HepG2 (cell line): ENCODE data around the gene ATG2A. TPM values are rescaled to one million over a fixed set of nuclear protein-coding genes. Genes with fewer than 3 reads are reported as not detected.

ENCODE experiments used
- BCL6 ChIP-seq: IDR thresholded peaks from 2 replicates; pipeline ENCODE4 v1.6.1; 2016; ENCODE audit warnings: missing genetic modification reagents, missing compliant biosample characterization
- ELF3 ChIP-seq: IDR thresholded peaks from 2 replicates; pipeline ENCODE4 v1.6.1; 2016; ENCODE audit warnings: missing genetic modification reagents, missing compliant biosample characterization
- ERF ChIP-seq: IDR thresholded peaks from 2 replicates; pipeline ENCODE4 v1.6.1; 2018; ENCODE audit warnings: missing biosample characterization, missing genetic modification reagents
- KDM2A ChIP-seq: sonication (generic); formaldehyde crosslinking; IDR thresholded peaks from 2 replicates; pipeline ENCODE4 v1.4.0; 2020; ENCODE audit warnings: low read depth, missing genetic modification reagents, borderline replicate concordance
- MXD4 ChIP-seq: IDR thresholded peaks from 2 replicates; pipeline ENCODE4 v1.6.1; 2016; ENCODE audit warnings: mild to moderate bottlenecking, missing biosample characterization, missing genetic modification reagents
- NCOA1 ChIP-seq: sonication (generic); formaldehyde crosslinking; IDR thresholded peaks from 2 replicates; pipeline ENCODE4 v1.9.0; 2021; ENCODE audit warnings: missing genetic modification reagents
- PHF21A ChIP-seq: sonication (generic); formaldehyde crosslinking; IDR thresholded peaks from 2 replicates; pipeline ENCODE4 v1.5.0; 2020; ENCODE audit warnings: mild to moderate bottlenecking, missing genetic modification reagents
- TFDP1 ChIP-seq: IDR thresholded peaks from 2 replicates; pipeline ENCODE4 v1.6.1; 2016; ENCODE audit warnings: missing compliant biosample characterization, missing genetic modification reagents, borderline replicate concordance
- UBTF ChIP-seq: sonication (generic); formaldehyde crosslinking; IDR thresholded peaks from 2 replicates; pipeline ENCODE4 v1.4.0; 2020; ENCODE audit warnings: mild to moderate bottlenecking, missing genetic modification reagents
- XRCC5 ChIP-seq: fragments of 200-400 bp; formaldehyde crosslinking; optimal IDR thresholded peaks from 2 replicates; pipeline ENCODE3; 2017; ENCODE audit warnings: mild to moderate bottlenecking, low read length
- ZFP36L2 ChIP-seq: sonication (generic); formaldehyde crosslinking; IDR thresholded peaks from 2 replicates; pipeline ENCODE4 v1.4.0; 2020; ENCODE audit warnings: missing genetic modification reagents
- ZIK1 ChIP-seq: sonication (generic); formaldehyde crosslinking; IDR thresholded peaks from 2 replicates; pipeline ENCODE4 v1.5.0; 2020; ENCODE audit warnings: mild to moderate bottlenecking, low read depth, missing genetic modification reagents, borderline replicate concordance
- ZMYM3 ChIP-seq: sonication (generic); formaldehyde crosslinking; IDR thresholded peaks from 2 replicates; pipeline ENCODE4 v1.5.1; 2020; ENCODE audit warnings: mild to moderate bottlenecking, missing genetic modification reagents
- ZNF343 ChIP-seq: sonication (generic); formaldehyde crosslinking; IDR thresholded peaks from 2 replicates; pipeline ENCODE4 v1.4.0; 2020; ENCODE audit warnings: mild to moderate bottlenecking, missing genetic modification reagents
- ZNF543 ChIP-seq: sonication (generic); formaldehyde crosslinking; IDR thresholded peaks from 2 replicates; pipeline ENCODE4 v1.4.0; 2020; ENCODE audit warnings: mild to moderate bottlenecking, missing genetic modification reagents
- ZNF709 ChIP-seq: sonication (generic); formaldehyde crosslinking; IDR thresholded peaks from 2 replicates; pipeline ENCODE4 v1.5.0; 2020; ENCODE audit warnings: mild to moderate bottlenecking, missing genetic modification reagents
- polyA plus RNA-seq, 8 experiments: library from polyadenylated mRNA; depleted of rRNA in 3 of 8; stranded (reverse) in 7 of 8; unstranded in 1 of 8; fragments of >200 nt; fragmentation: Illumina TruSeq in 4 of 8; extraction: Trizol in 4 of 8; gene quantifications; 2 replicates each; pipeline versions ENCODE4 v1.2.1 to v1.2.3, GENCODE V29; 2011 to 2016; ENCODE audit warnings: low read depth in 4 of 8, missing spikeins in 1 of 8, mixed read lengths in 1 of 8; ENCODE audit not compliant: insufficient read depth in 1 of 8
- total RNA-seq, 5 experiments: library from RNA; depleted of rRNA; stranded (reverse); fragments of >200 nt; fragmentation: Illumina TruSeq; extraction: Trizol; gene quantifications; 2 replicates each; pipeline ENCODE4 v1.2.3, GENCODE V29; 2016; ENCODE audit warnings: low read depth in 1 of 5
- TF ChIP-seq, protein P1 (sequence below): sonication (generic); formaldehyde crosslinking; IDR thresholded peaks from 2 replicates; pipeline ENCODE4 v1.4.0; 2020; ENCODE audit warnings: missing genetic modification reagents, borderline replicate concordance
- TF ChIP-seq, protein P2 (sequence below): IDR thresholded peaks from 2 replicates; pipeline ENCODE4 v1.6.1; 2016; ENCODE audit warnings: low read depth, control low read depth

The ATG2A gene
- total and polyA plus RNA-seq, 2 of the 13 experiments (the other 11 are each of a cell fraction or from before 2014, with no cell fraction given) = 6.7 to 8.0 TPM

DNA sequence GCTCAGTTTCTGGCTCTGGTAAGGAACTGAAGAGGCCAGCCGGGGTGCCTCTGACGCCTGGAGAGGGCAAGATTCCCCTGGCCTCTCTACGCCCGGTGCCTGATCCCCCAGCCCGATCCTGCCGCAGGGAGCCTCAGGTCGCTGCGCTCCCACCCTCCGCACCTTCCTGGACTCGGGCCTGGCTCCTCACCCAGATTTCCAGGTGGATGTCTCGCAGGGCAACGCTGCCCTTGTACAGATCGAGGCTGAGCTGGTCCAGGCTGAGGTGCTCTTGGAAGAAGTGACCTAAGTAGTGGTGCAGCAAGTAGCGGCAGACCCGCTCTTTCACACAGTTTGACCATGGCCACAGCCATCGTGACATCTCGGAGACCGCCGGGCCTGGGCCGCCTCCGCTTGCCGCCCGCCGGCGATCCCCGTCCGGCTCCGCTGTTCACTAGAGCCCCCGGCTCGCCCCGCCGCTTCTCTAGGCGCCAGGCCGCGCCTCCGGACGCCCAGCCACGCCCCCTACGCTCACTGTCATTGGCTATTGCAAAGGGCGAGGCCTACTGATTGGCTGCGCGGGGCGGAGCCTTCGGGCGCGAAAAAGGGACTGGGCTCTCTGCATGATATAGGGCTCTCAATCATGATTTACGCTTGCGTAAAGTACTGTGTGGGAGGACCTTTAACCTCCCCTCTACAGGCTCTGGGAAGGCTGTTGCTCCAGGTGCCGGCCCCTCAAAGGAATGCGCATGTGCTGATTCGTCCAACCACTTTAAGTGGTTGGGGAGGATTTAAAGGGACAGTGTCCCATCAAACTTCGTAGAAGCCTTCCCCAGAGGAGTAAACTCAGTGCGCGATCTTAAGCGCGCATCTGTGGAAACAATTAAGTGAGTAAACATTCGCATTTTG lies at the start of gene ATG2A (continued):
- TF ChIP-seq, protein P1, sequence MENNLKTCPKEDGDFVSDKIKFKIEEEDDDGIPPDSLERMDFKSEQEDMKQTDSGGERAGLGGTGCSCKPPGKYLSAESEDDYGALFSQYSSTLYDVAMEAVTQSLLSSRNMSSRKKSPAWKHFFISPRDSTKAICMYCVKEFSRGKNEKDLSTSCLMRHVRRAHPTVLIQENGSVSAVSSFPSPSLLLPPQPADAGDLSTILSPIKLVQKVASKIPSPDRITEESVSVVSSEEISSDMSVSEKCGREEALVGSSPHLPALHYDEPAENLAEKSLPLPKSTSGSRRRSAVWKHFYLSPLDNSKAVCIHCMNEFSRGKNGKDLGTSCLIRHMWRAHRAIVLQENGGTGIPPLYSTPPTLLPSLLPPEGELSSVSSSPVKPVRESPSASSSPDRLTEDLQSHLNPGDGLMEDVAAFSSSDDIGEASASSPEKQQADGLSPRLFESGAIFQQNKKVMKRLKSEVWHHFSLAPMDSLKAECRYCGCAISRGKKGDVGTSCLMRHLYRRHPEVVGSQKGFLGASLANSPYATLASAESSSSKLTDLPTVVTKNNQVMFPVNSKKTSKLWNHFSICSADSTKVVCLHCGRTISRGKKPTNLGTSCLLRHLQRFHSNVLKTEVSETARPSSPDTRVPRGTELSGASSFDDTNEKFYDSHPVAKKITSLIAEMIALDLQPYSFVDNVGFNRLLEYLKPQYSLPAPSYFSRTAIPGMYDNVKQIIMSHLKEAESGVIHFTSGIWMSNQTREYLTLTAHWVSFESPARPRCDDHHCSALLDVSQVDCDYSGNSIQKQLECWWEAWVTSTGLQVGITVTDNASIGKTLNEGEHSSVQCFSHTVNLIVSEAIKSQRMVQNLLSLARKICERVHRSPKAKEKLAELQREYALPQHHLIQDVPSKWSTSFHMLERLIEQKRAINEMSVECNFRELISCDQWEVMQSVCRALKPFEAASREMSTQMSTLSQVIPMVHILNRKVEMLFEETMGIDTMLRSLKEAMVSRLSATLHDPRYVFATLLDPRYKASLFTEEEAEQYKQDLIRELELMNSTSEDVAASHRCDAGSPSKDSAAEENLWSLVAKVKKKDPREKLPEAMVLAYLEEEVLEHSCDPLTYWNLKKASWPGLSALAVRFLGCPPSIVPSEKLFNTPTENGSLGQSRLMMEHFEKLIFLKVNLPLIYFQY (CRISPR knock-in tag) = no peak
- TF ChIP-seq KDM2A (peak; percentile 29; the same call in 1 of the 2 replicates), ZIK1 (no peak; the same call in 1 of the 2 replicates), ERF (CRISPR knock-in tag) (peak; percentile 55; the same call in 1 of the 2 replicates), BCL6 (CRISPR knock-in tag) (peak; percentile 30; the same call in 1 of the 2 replicates), MXD4 (peak; percentile 76; the same call in 1 of the 2 replicates), PHF21A (peak; percentile 81), ZNF543 (CRISPR knock-in tag) (peak; percentile 58; the same call in 1 of the 2 replicates), ZMYM3 (no peak), ZFP36L2 (CRISPR knock-in tag) (no peak), ELF3 (CRISPR knock-in tag) (peak; percentile 15), TFDP1 (CRISPR knock-in tag) (no peak; the same call in 1 of the 2 replicates), ZNF343 (CRISPR knock-in tag) (0 out of 2 replicates have a peak, but pooled peaks have one; percentile 57), UBTF (CRISPR knock-in tag) (peak; percentile 100), XRCC5 (peak; percentile 36), ZNF709 (CRISPR knock-in tag) (no peak; the same call in 1 of the 2 replicates), NCOA1 (CRISPR knock-in tag) (no peak)
- TF ChIP-seq, protein P2, sequence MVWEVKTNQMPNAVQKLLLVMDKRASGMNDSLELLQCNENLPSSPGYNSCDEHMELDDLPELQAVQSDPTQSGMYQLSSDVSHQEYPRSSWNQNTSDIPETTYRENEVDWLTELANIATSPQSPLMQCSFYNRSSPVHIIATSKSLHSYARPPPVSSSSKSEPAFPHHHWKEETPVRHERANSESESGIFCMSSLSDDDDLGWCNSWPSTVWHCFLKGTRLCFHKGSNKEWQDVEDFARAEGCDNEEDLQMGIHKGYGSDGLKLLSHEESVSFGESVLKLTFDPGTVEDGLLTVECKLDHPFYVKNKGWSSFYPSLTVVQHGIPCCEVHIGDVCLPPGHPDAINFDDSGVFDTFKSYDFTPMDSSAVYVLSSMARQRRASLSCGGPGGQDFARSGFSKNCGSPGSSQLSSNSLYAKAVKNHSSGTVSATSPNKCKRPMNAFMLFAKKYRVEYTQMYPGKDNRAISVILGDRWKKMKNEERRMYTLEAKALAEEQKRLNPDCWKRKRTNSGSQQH = no peak
